ENCODE data around the gene CPEB4.

The CPEB4 gene

DNA sequence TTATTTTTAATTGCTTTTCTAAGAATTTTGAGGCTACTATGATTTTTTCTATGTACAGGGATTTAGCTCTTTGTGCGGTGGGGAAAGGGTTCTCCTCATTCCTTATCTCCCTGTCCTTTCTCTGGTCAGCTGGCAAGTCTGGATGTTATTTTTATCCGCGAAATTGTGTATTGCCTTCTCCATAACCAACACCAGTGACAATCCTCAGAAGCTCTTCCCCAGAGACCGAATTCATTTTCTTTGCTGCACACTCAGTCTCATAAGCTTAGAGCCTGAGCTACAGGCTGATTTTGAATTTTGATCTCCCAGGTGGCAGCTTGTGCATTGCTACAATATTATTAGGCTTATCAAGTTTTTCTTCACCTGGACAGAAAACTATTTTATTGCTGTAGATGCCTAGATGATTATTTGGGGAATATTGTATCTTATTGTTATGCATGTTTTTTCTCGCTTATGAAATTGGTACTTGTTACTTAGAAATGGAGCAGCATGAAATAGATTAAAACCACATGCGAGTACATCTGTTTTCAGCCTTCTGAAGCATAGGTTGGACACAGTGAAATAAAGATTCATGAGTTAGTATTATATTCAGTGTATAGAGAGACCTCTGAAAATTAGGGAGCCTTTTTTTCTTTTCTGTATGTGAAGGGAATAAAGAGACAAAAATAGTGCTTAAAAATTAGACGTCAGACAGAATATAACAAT, 27.3 kb downstream of the CPEB4 start:
- no peak for TF ChIP-seq CSDC2 (CRISPR knock-in tag; IDR thresholded peaks at IDR 0.05)
- peak; percentile 60 for TF ChIP-seq TCF4 (CRISPR knock-in tag; IDR thresholded peaks at IDR 0.05; ENCODE audit: borderline replicate concordance)
- TF ChIP-seq POU6F1 (CRISPR knock-in tag; IDR thresholded peaks at IDR 0.05; ENCODE audit: borderline replicate concordance, low read depth) = no peak
- TF ChIP-seq OSR1 (CRISPR knock-in tag; IDR thresholded peaks at IDR 0.05) = no peak
- no peak for TF ChIP-seq ZNF70 (CRISPR knock-in tag; IDR thresholded peaks at IDR 0.05)
- no peak for ATAC-seq

GRCh38 chr5:173916233-173916632, 28.1 kb downstream of the CPEB4 start:
- no peak for ATAC-seq
- TF ChIP-seq OSR1 (CRISPR knock-in tag; IDR thresholded peaks at IDR 0.05) (no peak), ZFP30 (CRISPR knock-in tag; IDR thresholded peaks at IDR 0.05) (no peak), PPARA (CRISPR knock-in tag; IDR thresholded peaks at IDR 0.05; ENCODE audit: borderline replicate concordance) (no peak), POU6F1 (CRISPR knock-in tag; IDR thresholded peaks at IDR 0.05; ENCODE audit: borderline replicate concordance, low read depth) (no peak), ZNF565 (CRISPR knock-in tag; conservative IDR thresholded peaks at IDR 0.05; ENCODE audit: low read depth) (no peak), ESRRG (CRISPR knock-in tag; IDR thresholded peaks at IDR 0.05) (no peak), TCF4 (CRISPR knock-in tag; IDR thresholded peaks at IDR 0.05; ENCODE audit: borderline replicate concordance) (no peak), SNAI2 (CRISPR knock-in tag; IDR thresholded peaks at IDR 0.05) (no peak), CSDC2 (CRISPR knock-in tag; IDR thresholded peaks at IDR 0.05) (no peak), ZC3H10 (CRISPR knock-in tag; IDR thresholded peaks at IDR 0.05) (no peak), TOX (CRISPR knock-in tag; IDR thresholded peaks at IDR 0.05; ENCODE audit: borderline replicate concordance) (no peak)
- TF ChIP-seq, protein P1, sequence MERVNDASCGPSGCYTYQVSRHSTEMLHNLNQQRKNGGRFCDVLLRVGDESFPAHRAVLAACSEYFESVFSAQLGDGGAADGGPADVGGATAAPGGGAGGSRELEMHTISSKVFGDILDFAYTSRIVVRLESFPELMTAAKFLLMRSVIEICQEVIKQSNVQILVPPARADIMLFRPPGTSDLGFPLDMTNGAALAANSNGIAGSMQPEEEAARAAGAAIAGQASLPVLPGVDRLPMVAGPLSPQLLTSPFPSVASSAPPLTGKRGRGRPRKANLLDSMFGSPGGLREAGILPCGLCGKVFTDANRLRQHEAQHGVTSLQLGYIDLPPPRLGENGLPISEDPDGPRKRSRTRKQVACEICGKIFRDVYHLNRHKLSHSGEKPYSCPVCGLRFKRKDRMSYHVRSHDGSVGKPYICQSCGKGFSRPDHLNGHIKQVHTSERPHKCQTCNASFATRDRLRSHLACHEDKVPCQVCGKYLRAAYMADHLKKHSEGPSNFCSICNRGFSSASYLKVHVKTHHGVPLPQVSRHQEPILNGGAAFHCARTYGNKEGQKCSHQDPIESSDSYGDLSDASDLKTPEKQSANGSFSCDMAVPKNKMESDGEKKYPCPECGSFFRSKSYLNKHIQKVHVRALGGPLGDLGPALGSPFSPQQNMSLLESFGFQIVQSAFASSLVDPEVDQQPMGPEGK (CRISPR knock-in tag; IDR thresholded peaks at IDR 0.05; ENCODE audit: borderline replicate concordance) = no peak
- TF ChIP-seq, protein P2, sequence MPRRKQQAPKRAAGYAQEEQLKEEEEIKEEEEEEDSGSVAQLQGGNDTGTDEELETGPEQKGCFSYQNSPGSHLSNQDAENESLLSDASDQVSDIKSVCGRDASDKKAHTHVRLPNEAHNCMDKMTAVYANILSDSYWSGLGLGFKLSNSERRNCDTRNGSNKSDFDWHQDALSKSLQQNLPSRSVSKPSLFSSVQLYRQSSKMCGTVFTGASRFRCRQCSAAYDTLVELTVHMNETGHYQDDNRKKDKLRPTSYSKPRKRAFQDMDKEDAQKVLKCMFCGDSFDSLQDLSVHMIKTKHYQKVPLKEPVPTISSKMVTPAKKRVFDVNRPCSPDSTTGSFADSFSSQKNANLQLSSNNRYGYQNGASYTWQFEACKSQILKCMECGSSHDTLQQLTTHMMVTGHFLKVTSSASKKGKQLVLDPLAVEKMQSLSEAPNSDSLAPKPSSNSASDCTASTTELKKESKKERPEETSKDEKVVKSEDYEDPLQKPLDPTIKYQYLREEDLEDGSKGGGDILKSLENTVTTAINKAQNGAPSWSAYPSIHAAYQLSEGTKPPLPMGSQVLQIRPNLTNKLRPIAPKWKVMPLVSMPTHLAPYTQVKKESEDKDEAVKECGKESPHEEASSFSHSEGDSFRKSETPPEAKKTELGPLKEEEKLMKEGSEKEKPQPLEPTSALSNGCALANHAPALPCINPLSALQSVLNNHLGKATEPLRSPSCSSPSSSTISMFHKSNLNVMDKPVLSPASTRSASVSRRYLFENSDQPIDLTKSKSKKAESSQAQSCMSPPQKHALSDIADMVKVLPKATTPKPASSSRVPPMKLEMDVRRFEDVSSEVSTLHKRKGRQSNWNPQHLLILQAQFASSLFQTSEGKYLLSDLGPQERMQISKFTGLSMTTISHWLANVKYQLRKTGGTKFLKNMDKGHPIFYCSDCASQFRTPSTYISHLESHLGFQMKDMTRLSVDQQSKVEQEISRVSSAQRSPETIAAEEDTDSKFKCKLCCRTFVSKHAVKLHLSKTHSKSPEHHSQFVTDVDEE (CRISPR knock-in tag; IDR thresholded peaks at IDR 0.05) = no peak

DNA sequence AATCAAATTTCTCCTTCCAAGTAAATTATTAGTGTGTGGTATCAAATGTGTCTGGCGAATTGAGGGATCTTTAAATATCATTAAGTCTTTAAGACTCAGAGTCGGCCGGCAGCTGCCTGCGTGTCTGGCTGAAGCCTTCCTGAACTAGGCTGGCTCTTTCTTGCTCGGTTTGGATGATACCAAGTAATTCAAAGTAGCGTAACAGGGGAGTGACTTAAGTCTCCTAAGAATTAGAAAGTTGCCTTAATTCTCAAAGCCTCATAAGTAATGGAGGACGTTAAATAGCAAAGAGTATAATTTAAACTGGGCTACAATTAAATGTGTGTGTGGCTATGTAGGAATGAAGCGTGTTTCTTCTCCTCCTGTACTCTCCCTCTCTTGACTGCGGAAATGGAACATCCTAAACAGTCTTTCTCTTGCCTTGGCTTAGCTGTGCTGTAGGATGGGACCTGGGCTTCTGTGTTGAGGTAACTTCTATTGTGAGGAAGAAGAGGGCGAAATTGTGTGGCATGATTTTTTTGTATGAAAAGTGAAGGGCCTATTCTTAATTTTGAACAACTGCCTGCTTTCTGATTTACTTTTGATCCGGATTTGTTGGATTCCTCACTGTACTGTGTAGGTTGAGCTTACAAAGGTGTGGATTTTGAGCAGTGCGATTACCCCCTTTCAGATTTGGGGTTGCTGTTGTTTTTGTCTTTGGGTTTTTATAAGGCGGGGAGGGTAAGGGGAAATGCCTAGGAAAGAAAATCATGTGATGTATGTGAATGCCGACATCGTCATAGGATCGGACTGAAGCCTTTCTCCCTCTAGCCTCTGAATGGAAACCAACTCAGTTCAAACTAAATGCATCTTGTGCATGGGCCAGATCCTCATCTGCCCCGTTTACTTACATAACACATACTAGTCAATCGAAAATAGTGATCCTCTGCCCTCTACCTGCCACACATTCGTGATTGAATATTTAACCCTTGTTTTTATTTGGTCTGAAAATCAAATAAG, 29.9 kb downstream of the CPEB4 start:
- ATAC-seq = peak; percentile 95

More for the DNA sequence above, 29.9 kb downstream of the CPEB4 start:
- TF ChIP-seq, protein P3, sequence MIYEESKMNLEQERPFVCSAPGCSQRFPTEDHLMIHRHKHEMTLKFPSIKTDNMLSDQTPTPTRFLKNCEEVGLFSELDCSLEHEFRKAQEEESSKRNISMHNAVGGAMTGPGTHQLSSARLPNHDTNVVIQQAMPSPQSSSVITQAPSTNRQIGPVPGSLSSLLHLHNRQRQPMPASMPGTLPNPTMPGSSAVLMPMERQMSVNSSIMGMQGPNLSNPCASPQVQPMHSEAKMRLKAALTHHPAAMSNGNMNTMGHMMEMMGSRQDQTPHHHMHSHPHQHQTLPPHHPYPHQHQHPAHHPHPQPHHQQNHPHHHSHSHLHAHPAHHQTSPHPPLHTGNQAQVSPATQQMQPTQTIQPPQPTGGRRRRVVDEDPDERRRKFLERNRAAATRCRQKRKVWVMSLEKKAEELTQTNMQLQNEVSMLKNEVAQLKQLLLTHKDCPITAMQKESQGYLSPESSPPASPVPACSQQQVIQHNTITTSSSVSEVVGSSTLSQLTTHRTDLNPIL (CRISPR knock-in tag; IDR thresholded peaks at IDR 0.05; ENCODE audit: low read depth) = no peak
- TF ChIP-seq TOX (CRISPR knock-in tag; IDR thresholded peaks at IDR 0.05; ENCODE audit: borderline replicate concordance) = no peak
- TF ChIP-seq ARNTL (CRISPR knock-in tag; IDR thresholded peaks at IDR 0.05; ENCODE audit: borderline replicate concordance, low read depth) = no peak
- TF ChIP-seq ZNF565 (CRISPR knock-in tag; conservative IDR thresholded peaks at IDR 0.05; ENCODE audit: low read depth) = no peak
- TF ChIP-seq, protein P4, sequence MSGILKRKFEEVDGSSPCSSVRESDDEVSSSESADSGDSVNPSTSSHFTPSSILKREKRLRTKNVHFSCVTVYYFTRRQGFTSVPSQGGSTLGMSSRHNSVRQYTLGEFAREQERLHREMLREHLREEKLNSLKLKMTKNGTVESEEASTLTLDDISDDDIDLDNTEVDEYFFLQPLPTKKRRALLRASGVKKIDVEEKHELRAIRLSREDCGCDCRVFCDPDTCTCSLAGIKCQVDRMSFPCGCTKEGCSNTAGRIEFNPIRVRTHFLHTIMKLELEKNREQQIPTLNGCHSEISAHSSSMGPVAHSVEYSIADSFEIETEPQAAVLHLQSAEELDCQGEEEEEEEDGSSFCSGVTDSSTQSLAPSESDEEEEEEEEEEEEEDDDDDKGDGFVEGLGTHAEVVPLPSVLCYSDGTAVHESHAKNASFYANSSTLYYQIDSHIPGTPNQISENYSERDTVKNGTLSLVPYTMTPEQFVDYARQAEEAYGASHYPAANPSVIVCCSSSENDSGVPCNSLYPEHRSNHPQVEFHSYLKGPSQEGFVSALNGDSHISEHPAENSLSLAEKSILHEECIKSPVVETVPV (CRISPR knock-in tag; IDR thresholded peaks at IDR 0.05) = no peak
- TF ChIP-seq ISL1 (CRISPR knock-in tag; IDR thresholded peaks at IDR 0.05) = no peak
- no peak; the same call in 1 of the 2 replicates for TF ChIP-seq PPARA (CRISPR knock-in tag; IDR thresholded peaks at IDR 0.05; ENCODE audit: borderline replicate concordance)
- no peak for TF ChIP-seq ZFP3 (CRISPR knock-in tag; IDR thresholded peaks at IDR 0.05)
- no peak for TF ChIP-seq ZFP30 (CRISPR knock-in tag; IDR thresholded peaks at IDR 0.05)
- no peak; the same call in 1 of the 2 replicates for TF ChIP-seq CSDC2 (CRISPR knock-in tag; IDR thresholded peaks at IDR 0.05)
- TF ChIP-seq OSR1 (CRISPR knock-in tag; IDR thresholded peaks at IDR 0.05) = no peak

Measured in SK-N-SH treated with all-trans-retinoic acid at 6 μM for 48 hours (cell line).